Liver (tissue), 3 donors: ENCODE data around the gene RAE1.

ENCODE experiments used
- NR2F2 ChIP-seq: IDR thresholded peaks from 2 replicates; pipeline ENCODE4 v1.6.1; 2016; ENCODE audit warnings: antibody characterized with exemption
- RAD21 ChIP-seq, 2 donors: IDR thresholded peaks; 2 replicates each; pipeline ENCODE4 v1.6.1; 2016; ENCODE audit warnings: antibody characterized with exemption in 2 of 2, mild to moderate bottlenecking in 2 of 2
- SP1 ChIP-seq: IDR thresholded peaks from 2 replicates; pipeline ENCODE4 v1.6.1; 2018; ENCODE audit warnings: antibody characterized with exemption, mild to moderate bottlenecking
- TF ChIP-seq, protein P1 (sequence below): fragments of 150-350 bp; IDR thresholded peaks from 2 replicates; pipeline ENCODE4 v1.5.1; 2017; ENCODE audit warnings: improper control_type of control experiment, low read depth, low read length; ENCODE audit not compliant: missing input control
- TF ChIP-seq, protein P2 (sequence below): IDR thresholded peaks from 2 replicates; pipeline ENCODE4 v1.6.1; 2016; ENCODE audit warnings: antibody characterized with exemption
- TF ChIP-seq, protein P3 (sequence below): IDR thresholded peaks from 2 replicates; pipeline ENCODE4 v1.6.1; 2016; ENCODE audit warnings: antibody characterized with exemption, mild to moderate bottlenecking
- donor health status: healthy.
- donor health status: healthy.

DNA sequence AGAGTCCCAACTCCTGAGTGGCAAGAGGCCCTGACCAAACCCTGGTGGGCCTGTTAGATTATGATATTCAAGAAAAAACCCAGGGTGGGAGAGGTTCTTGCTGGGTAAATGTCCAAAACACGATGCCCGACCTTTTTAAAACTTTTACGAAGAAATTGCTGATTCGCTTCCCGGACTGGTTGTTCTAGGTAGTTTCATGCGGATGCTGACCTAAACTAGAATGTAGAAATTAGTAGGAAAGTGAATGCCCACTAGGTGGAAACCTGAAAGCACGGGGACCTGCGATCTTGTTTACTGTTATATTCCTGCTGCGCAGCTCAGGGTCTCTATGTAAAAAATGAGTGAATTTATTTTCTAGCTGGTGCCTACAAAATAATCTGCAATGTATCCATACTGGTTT, 2.3 kb downstream of the RAE1 start:
- TF ChIP-seq NR2F2 (no peak), RAD21 (IDR thresholded peaks at IDR 0.05) (no peak), SP1 (no peak)
- TF ChIP-seq, protein P1, sequence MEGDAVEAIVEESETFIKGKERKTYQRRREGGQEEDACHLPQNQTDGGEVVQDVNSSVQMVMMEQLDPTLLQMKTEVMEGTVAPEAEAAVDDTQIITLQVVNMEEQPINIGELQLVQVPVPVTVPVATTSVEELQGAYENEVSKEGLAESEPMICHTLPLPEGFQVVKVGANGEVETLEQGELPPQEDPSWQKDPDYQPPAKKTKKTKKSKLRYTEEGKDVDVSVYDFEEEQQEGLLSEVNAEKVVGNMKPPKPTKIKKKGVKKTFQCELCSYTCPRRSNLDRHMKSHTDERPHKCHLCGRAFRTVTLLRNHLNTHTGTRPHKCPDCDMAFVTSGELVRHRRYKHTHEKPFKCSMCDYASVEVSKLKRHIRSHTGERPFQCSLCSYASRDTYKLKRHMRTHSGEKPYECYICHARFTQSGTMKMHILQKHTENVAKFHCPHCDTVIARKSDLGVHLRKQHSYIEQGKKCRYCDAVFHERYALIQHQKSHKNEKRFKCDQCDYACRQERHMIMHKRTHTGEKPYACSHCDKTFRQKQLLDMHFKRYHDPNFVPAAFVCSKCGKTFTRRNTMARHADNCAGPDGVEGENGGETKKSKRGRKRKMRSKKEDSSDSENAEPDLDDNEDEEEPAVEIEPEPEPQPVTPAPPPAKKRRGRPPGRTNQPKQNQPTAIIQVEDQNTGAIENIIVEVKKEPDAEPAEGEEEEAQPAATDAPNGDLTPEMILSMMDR: no peak
- TF ChIP-seq, protein P2, sequence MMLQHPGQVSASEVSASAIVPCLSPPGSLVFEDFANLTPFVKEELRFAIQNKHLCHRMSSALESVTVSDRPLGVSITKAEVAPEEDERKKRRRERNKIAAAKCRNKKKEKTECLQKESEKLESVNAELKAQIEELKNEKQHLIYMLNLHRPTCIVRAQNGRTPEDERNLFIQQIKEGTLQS: no peak
- TF ChIP-seq, protein P3, sequence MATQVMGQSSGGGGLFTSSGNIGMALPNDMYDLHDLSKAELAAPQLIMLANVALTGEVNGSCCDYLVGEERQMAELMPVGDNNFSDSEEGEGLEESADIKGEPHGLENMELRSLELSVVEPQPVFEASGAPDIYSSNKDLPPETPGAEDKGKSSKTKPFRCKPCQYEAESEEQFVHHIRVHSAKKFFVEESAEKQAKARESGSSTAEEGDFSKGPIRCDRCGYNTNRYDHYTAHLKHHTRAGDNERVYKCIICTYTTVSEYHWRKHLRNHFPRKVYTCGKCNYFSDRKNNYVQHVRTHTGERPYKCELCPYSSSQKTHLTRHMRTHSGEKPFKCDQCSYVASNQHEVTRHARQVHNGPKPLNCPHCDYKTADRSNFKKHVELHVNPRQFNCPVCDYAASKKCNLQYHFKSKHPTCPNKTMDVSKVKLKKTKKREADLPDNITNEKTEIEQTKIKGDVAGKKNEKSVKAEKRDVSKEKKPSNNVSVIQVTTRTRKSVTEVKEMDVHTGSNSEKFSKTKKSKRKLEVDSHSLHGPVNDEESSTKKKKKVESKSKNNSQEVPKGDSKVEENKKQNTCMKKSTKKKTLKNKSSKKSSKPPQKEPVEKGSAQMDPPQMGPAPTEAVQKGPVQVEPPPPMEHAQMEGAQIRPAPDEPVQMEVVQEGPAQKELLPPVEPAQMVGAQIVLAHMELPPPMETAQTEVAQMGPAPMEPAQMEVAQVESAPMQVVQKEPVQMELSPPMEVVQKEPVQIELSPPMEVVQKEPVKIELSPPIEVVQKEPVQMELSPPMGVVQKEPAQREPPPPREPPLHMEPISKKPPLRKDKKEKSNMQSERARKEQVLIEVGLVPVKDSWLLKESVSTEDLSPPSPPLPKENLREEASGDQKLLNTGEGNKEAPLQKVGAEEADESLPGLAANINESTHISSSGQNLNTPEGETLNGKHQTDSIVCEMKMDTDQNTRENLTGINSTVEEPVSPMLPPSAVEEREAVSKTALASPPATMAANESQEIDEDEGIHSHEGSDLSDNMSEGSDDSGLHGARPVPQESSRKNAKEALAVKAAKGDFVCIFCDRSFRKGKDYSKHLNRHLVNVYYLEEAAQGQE: no peak
